ENCODE results near the gene SLC25A18. TPM values are rescaled to one million over a fixed set of nuclear protein-coding genes. Genes with fewer than 3 reads are reported as not detected.

SLC25A18 gene
- total RNA-seq, 4 donors from 2014 or later: 0.93 to 5.3 (median 1.5) TPM

GRCh38 chr22:17542452-17542851 is 20.8 kb upstream of the SLC25A18 start:
- H3K4me3 ChIP-seq: no peak overlapping the region
- H3K36me3 ChIP-seq: peaks cover 0 to 26% of the 10 kb centered on the region in 2 donors
- 92% methylated on average over 10 of the region's 14 CpGs; no CpG with 5 or more reads in 1 of the 2 donors for WGBS, 2 donors (ENCODE audit: low coverage in 1 of 2)
- H3K27me3 ChIP-seq: no peaks in the 10 kb centered on the region
- H3K9me3 ChIP-seq: no peaks in the 10 kb centered on the region
- ATAC-seq: no peak
- TF ChIP-seq POLR2AphosphoS5 (IDR thresholded peaks at IDR 0.05): no peak
- TF ChIP-seq CTCF (IDR thresholded peaks at IDR 0.05): no peak
- TF ChIP-seq EP300 (IDR thresholded peaks at IDR 0.05): no peak
- no peak for TF ChIP-seq POLR2A (IDR thresholded peaks at IDR 0.05)
- H3K27ac ChIP-seq: no peak overlapping the region
- H3K4me1 ChIP-seq: no peaks in the 10 kb centered on the region

- Histone ChIP-seq H3K27ac (no peak overlapping the region), H3K4me1 (no peaks in the 10 kb centered on the region), H3K4me3 (no peak overlapping the region), H3K27me3 (no peaks in the 10 kb centered on the region), H3K9me3 (no peaks in the 10 kb centered on the region), H3K36me3 (peaks cover 0 to 38% of the 10 kb centered on the region in 2 donors)
- ATAC-seq: no peak
- WGBS, 2 donors (ENCODE audit: low coverage in 1 of 2): 66 to 92% methylated on average over 5 to 8 of the region's 23 CpGs
- no peak for TF ChIP-seq POLR2AphosphoS5 (IDR thresholded peaks at IDR 0.05)
- no peak for TF ChIP-seq POLR2A (IDR thresholded peaks at IDR 0.05)
- TF ChIP-seq CTCF (IDR thresholded peaks at IDR 0.05): no peak
- TF ChIP-seq EP300 (IDR thresholded peaks at IDR 0.05): no peak
Observed at GRCh38 chr22:17548010-17548755, 15.1 kb upstream of the SLC25A18 start.

- WGBS, 2 donors (ENCODE audit: low coverage in 1 of 2): 92% methylated on average over 5 of the region's 5 CpGs; no CpG with 5 or more reads in 1 of the 2 donors
- H3K27ac ChIP-seq: no peak overlapping the region
- no peak overlapping the region for H3K4me3 ChIP-seq
- no peaks in the 10 kb centered on the region for H3K27me3 ChIP-seq
- H3K4me1 ChIP-seq: no peaks in the 10 kb centered on the region
- H3K36me3 ChIP-seq: peaks cover 0 to 37% of the 10 kb centered on the region in 2 donors
- no peak for ATAC-seq
- H3K9me3 ChIP-seq: no peaks in the 10 kb centered on the region
- TF ChIP-seq POLR2A (IDR thresholded peaks at IDR 0.05): no peak
- no peak for TF ChIP-seq CTCF (IDR thresholded peaks at IDR 0.05)
- TF ChIP-seq POLR2AphosphoS5 (IDR thresholded peaks at IDR 0.05): no peak
- no peak for TF ChIP-seq EP300 (IDR thresholded peaks at IDR 0.05)
Observed at GRCh38 chr22:17548756-17549035, 14.6 kb upstream of the SLC25A18 start.

GRCh38 chr22:17549183-17549582 is 14.1 kb upstream of the SLC25A18 start:
- Histone ChIP-seq H3K4me3 (no peak overlapping the region), H3K36me3 (peaks cover 0 to 37% of the 10 kb centered on the region in 2 donors), H3K27ac (no peak overlapping the region), H3K27me3 (no peaks in the 10 kb centered on the region), H3K4me1 (no peaks in the 10 kb centered on the region), H3K9me3 (no peaks in the 10 kb centered on the region)
- no peak for ATAC-seq
- TF ChIP-seq POLR2A (IDR thresholded peaks at IDR 0.05): no peak
- no peak for TF ChIP-seq CTCF (IDR thresholded peaks at IDR 0.05)
- no peak for TF ChIP-seq EP300 (IDR thresholded peaks at IDR 0.05)
- TF ChIP-seq POLR2AphosphoS5 (IDR thresholded peaks at IDR 0.05): no peak
- WGBS, 2 donors (ENCODE audit: low coverage in 1 of 2): 90% methylated on average over 4 of the region's 10 CpGs; no CpG with 5 or more reads in 1 of the 2 donors

- Histone ChIP-seq H3K27me3 (no peaks in the 10 kb centered on the region), H3K4me1 (no peaks in the 10 kb centered on the region), H3K4me3 (no peak overlapping the region), H3K36me3 (peaks cover 0 to 37% of the 10 kb centered on the region in 2 donors), H3K9me3 (no peaks in the 10 kb centered on the region), H3K27ac (no peak overlapping the region)
- TF ChIP-seq POLR2AphosphoS5 (IDR thresholded peaks at IDR 0.05) (no peak), POLR2A (IDR thresholded peaks at IDR 0.05) (no peak), CTCF (IDR thresholded peaks at IDR 0.05) (no peak), EP300 (IDR thresholded peaks at IDR 0.05) (no peak)
- no peak for ATAC-seq
- WGBS, 2 donors (ENCODE audit: low coverage in 1 of 2): 79 to 87% methylated on average over 3 to 5 of the region's 5 CpGs
Observed at GRCh38 chr22:17549655-17550054, 13.6 kb upstream of the SLC25A18 start.
